CD4-positive, alpha-beta memory T cell (primary cell): ENCODE data around the gene PTBP3. TPM values are rescaled to one million over a fixed set of nuclear protein-coding genes. Genes with fewer than 3 reads are reported as not detected.

ENCODE experiments used
- CTCF ChIA-PET: fragments of 350-600 bp; sonication (Branson Sonifier 250); formaldehyde crosslinking; loops from one replicate; lab custom pipeline; 2021; ENCODE audit warnings: inconsistent platforms; ENCODE audit not compliant: partially characterized antibody; lab: Charles Lee
- POLR2A ChIA-PET: fragments of 350-600 bp; sonication (Branson Sonifier 250); formaldehyde crosslinking; loops from one replicate; lab custom pipeline; 2021; ENCODE audit not compliant: partially characterized antibody; lab: Charles Lee
- DNase-seq, 5 donors: peaks; one replicate each; pipeline versions ENCODE4 v3.0.0 to v3.0.0-alpha.2; 2020 to 2022; ENCODE audit warnings: mixed read lengths in 1 of 5
- H3K27ac ChIP-seq: one replicate; pipeline ENCODE4 v1.7.0; 2013; ENCODE audit warnings: low read depth, low read length
- H3K27me3 ChIP-seq: 2 replicates; pipeline ENCODE4 v1.7.0; 2013; ENCODE audit warnings: mild to moderate bottlenecking, low read length, moderate library complexity; ENCODE audit not compliant: insufficient read depth
- H3K36me3 ChIP-seq: 2 replicates; pipeline ENCODE4 v1.7.0; 2013; ENCODE audit warnings: mild to moderate bottlenecking, low read length, moderate library complexity; ENCODE audit not compliant: insufficient read depth
- H3K4me1 ChIP-seq: 2 replicates; pipeline ENCODE4 v1.7.0; 2013; ENCODE audit warnings: mild to moderate bottlenecking, low read length, moderate library complexity; ENCODE audit not compliant: insufficient read depth
- H3K4me3 ChIP-seq, 2 donors: one replicate each; pipeline ENCODE4 v1.7.0; 2013; ENCODE audit warnings: low read length in 2 of 2, mild to moderate bottlenecking in 1 of 2
- H3K9me3 ChIP-seq, 2 donors: one replicate each; pipeline ENCODE4 v1.7.0; 2013; ENCODE audit warnings: low read length in 2 of 2, control low read depth in 1 of 2; ENCODE audit not compliant: control insufficient read depth in 1 of 2
- H3K27ac Mint-ChIP-seq, 7 donors: one replicate each; pipeline ENCODE4 v1.8.0; 2020 to 2021; ENCODE audit warnings: mixed read lengths in 7 of 7, mild to moderate bottlenecking in 6 of 7, inconsistent platforms in 3 of 7, moderate library complexity in 3 of 7
- H3K27me3 Mint-ChIP-seq, 2 donors: one replicate each; pipeline ENCODE4 v1.8.0; 2020 to 2021; ENCODE audit warnings: mixed read lengths in 2 of 2
- H3K36me3 Mint-ChIP-seq, 2 donors: one replicate each; pipeline ENCODE4 v1.8.0; 2020 to 2021; ENCODE audit warnings: mixed read lengths in 2 of 2, inconsistent platforms in 1 of 2, mild to moderate bottlenecking in 1 of 2
- H3K4me1 Mint-ChIP-seq, 4 donors: one replicate each; pipeline ENCODE4 v1.8.0; 2020 to 2021; ENCODE audit warnings: mixed read lengths in 4 of 4, mild to moderate bottlenecking in 1 of 4
- H3K4me3 Mint-ChIP-seq, 8 donors: one replicate each; pipeline ENCODE4 v1.8.0; 2020 to 2021; ENCODE audit warnings: mixed read lengths in 8 of 8, mild to moderate bottlenecking in 7 of 8, moderate library complexity in 6 of 8, inconsistent platforms in 3 of 8
- H3K9me3 Mint-ChIP-seq, 8 donors: one replicate each; pipeline ENCODE4 v1.8.0; 2020 to 2021; ENCODE audit warnings: mixed read lengths in 8 of 8, mild to moderate bottlenecking in 5 of 8, inconsistent platforms in 3 of 8, moderate library complexity in 1 of 8
- intact Hi-C: fragments of 100-400 bp; cut with micrococcal nuclease; formaldehyde crosslinking; loops from one replicate; pipeline ENCODE4 v1.15.1; 2023
- polyA plus RNA-seq, 2 donors: library from polyadenylated mRNA; unstranded; fragments of 300-500 nt; fragmentation: Illumina TruSeq; gene quantifications; one replicate each; pipeline ENCODE4 v1.2.3, GENCODE V29; 2021
- total RNA-seq, 2 experiments: library from RNA; stranded (reverse); gene quantifications; one replicate each; pipeline ENCODE4 v1.2.3, GENCODE V29; 2021

The PTBP3 gene
- total and polyA plus RNA-seq, 4 experiments from 2014 or later, result 30.0 to 139 (median 88.7) TPM

DNA sequence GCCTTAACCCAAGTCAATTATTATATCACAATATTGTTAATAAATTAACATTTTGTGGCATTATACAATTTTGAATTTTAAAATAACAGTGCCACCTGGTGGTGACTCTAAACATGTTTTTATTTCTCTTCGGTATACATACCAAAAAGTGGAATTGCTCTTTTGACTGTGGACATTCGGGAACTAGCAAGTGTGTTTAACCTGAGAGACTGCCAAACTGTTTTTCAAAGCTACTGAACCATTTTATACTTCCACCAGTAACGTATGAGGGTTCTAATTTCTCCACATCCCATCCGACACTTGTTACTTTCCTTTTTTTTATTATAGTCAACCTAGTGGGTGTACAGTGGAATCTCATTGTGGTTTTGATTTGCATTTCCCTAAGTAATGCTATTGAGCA, 28.2 kb upstream of the PTBP3 start:
- H3K27me3 ChIP-seq, result no peaks in the 10 kb centered on the region
- DNase-seq, result peak in 4 of 5 donors; percentile 42 to 48 (median 46)
- intact Hi-C loops, result loop anchor here (1.0 kb wide), 6 partner anchors 28 to 601 kb away; partner anchors contain the start of gene PTBP3
- no peak overlapping the region for H3K27ac ChIP-seq
- no peaks in the 10 kb centered on the region for H3K9me3 ChIP-seq
- H3K36me3 ChIP-seq, result no peaks in the 10 kb centered on the region
- H3K36me3 Mint-ChIP-seq, result no peaks in the 10 kb centered on the region
- H3K9me3 Mint-ChIP-seq, result peaks cover 0 to 9% (median 4%) of the 10 kb centered on the region in 8 donors
- no peak overlapping the region for H3K4me3 ChIP-seq
- POLR2A ChIA-PET, result interaction anchor here (1.3 to 3.6 kb wide), 3 partner anchors 18 to 264 kb away, joined by 3 to 13 read pairs (median 8); partner anchors contain the start of gene HSDL2
- CTCF ChIA-PET, result interaction anchor here (0.7 to 7.4 kb wide), 28 partner anchors 9 to 605 kb away, joined by 3 to 162 read pairs (median 5); partner anchors contain the start of genes HSDL2 and PTBP3
- no peak overlapping the region for H3K4me3 Mint-ChIP-seq
- no peaks in the 10 kb centered on the region for H3K4me1 ChIP-seq
- no peak overlapping the region for H3K27ac Mint-ChIP-seq
- H3K4me1 Mint-ChIP-seq, result peaks cover 0 to 2% (median 1%) of the 10 kb centered on the region in 4 donors
- H3K27me3 Mint-ChIP-seq, result peaks cover 2 to 5% of the 10 kb centered on the region in 2 donors

GRCh38 chr9:112360047-112360804, 26.8 kb upstream of the PTBP3 start:
- no peaks in the 10 kb centered on the region for H3K9me3 ChIP-seq
- Mint-ChIP-seq H3K9me3 (peaks cover 0 to 3% (median under 1%) of the 10 kb centered on the region in 8 donors), H3K4me3 (no peak overlapping the region), H3K27me3 (peaks cover 2% of the 10 kb centered on the region in 2 donors), H3K36me3 (no peaks in the 10 kb centered on the region), H3K4me1 (peaks cover 0 to 2% (median 1%) of the 10 kb centered on the region in 4 donors), H3K27ac (no peak overlapping the region)
- POLR2A ChIA-PET, result interaction anchor here (3.6 kb wide), 1 partner anchor 247 kb away, joined by 13 read pairs; no protein-coding TSS in a partner anchor
- H3K27me3 ChIP-seq, result no peaks in the 10 kb centered on the region
- no peak overlapping the region for H3K4me3 ChIP-seq
- intact Hi-C loops, result no loop called here
- no peaks in the 10 kb centered on the region for H3K36me3 ChIP-seq
- CTCF ChIA-PET, result interaction anchor here (0.9 to 7.4 kb wide), 23 partner anchors 9 to 761 kb away, joined by 3 to 162 read pairs (median 6); partner anchors contain the start of genes HSDL2, PTBP3 and PTGR1
- DNase-seq, result no peak
- H3K27ac ChIP-seq, result no peak overlapping the region
- no peaks in the 10 kb centered on the region for H3K4me1 ChIP-seq

DNA sequence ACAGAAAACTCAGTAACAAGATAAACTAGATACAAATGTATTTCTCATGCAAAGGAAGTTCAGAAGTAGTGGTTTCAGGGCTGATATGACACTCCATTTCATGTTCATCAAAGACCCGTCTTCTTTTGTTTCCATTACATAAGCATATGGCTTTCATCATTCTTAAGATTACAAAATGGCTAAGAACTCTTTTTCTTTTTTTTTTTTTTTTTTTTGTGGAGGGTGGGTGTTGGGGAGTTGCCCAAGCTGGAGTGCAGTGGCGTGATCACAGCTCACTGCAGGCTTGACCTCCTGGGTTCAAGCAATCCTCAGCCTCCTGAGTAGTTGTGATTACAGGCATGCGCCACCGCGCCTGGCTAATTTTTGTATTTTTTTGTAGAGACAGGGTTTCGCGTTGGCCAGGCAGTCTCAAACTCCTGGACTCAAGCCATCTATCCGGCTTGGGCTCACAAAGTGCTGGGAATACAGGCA, 22.0 kb upstream of the PTBP3 start:
- Mint-ChIP-seq H3K27me3 (peaks cover 3 to 5% of the 10 kb centered on the region in 2 donors), H3K27ac (no peak overlapping the region), H3K36me3 (no peaks in the 10 kb centered on the region), H3K4me3 (no peak overlapping the region), H3K9me3 (no peaks in the 10 kb centered on the region), H3K4me1 (no peaks in the 10 kb centered on the region)
- Histone ChIP-seq H3K9me3 (no peaks in the 10 kb centered on the region), H3K27ac (no peak overlapping the region), H3K27me3 (no peaks in the 10 kb centered on the region), H3K4me1 (no peaks in the 10 kb centered on the region), H3K4me3 (no peak overlapping the region), H3K36me3 (no peaks in the 10 kb centered on the region)
- intact Hi-C loops, result no loop called here
- ChIA-PET POLR2A (no interaction called here), CTCF (interaction anchor here (0.7 to 1.9 kb wide), 5 partner anchors 12 to 281 kb away, joined by 3 to 7 read pairs (median 4); no protein-coding TSS in a partner anchor)
- no peak for DNase-seq

DNA sequence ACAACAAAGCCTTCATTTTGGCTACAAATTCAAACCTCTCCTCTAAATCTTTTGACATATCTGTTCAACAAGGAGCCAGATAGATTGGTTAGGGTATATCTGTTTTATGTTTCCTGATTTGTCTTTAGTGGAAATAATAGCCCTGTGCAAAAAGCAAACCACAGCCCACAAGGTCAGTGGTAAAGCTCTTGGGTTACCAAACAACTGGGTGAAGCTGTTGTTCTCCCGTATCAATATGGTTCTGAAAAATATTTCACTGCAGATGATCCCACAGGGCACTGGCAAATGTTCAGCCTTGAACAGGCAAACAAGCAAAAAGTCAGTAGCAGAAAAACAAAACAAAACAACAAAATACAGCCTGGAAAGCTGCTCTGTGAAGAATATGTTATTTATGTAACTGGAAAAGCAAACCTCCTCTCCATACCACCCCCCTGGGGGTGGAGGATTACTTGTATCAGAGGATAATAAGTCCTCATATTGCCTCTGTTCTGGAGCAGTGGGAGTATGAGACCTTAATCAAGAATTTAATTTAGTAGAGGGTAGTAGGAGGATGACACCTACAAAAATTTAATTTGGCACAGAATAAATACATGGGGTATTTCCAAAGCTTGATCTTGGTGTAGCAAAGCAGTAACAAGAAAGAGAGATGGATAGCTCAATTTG, 20.8 kb upstream of the PTBP3 start:
- no peaks in the 10 kb centered on the region for H3K36me3 ChIP-seq
- no peaks in the 10 kb centered on the region for H3K27me3 ChIP-seq
- Mint-ChIP-seq H3K4me1 (no peaks in the 10 kb centered on the region), H3K4me3 (no peak overlapping the region), H3K36me3 (no peaks in the 10 kb centered on the region), H3K9me3 (no peaks in the 10 kb centered on the region), H3K27me3 (peaks cover 3 to 5% of the 10 kb centered on the region in 2 donors), H3K27ac (no peak overlapping the region)
- DNase-seq, result no peak
- H3K4me1 ChIP-seq, result no peaks in the 10 kb centered on the region
- intact Hi-C loops, result no loop called here
- POLR2A ChIA-PET, result interaction anchor here (0.6 to 1.1 kb wide), 2 partner anchors 18 to 501 kb away, joined by 3 to 5 read pairs; no protein-coding TSS in a partner anchor
- H3K27ac ChIP-seq, result no peak overlapping the region
- CTCF ChIA-PET, result interaction anchor here (1.0 to 1.9 kb wide), 5 partner anchors 11 to 514 kb away, joined by 3 to 7 read pairs (median 4); no protein-coding TSS in a partner anchor
- no peaks in the 10 kb centered on the region for H3K9me3 ChIP-seq
- no peak overlapping the region for H3K4me3 ChIP-seq

- ChIA-PET POLR2A (no interaction called here), CTCF (interaction anchor here (1.7 kb wide), 1 partner anchor 255 kb away, joined by 4 read pairs; no protein-coding TSS in a partner anchor)
- Histone ChIP-seq H3K36me3 (no peaks in the 10 kb centered on the region), H3K27ac (no peak overlapping the region), H3K9me3 (no peaks in the 10 kb centered on the region), H3K4me3 (no peak overlapping the region), H3K27me3 (no peaks in the 10 kb centered on the region), H3K4me1 (peaks cover 11% of the 10 kb centered on the region)
- H3K27ac Mint-ChIP-seq, result no peak overlapping the region
- H3K27me3 Mint-ChIP-seq, result peaks cover 3 to 6% of the 10 kb centered on the region in 2 donors
- DNase-seq, result no peak
- H3K4me1 Mint-ChIP-seq, result peaks cover 5 to 14% (median 9%) of the 10 kb centered on the region in 4 donors
- no peaks in the 10 kb centered on the region for H3K36me3 Mint-ChIP-seq
- intact Hi-C loops, result no loop called here
- no peak overlapping the region for H3K4me3 Mint-ChIP-seq
- no peaks in the 10 kb centered on the region for H3K9me3 Mint-ChIP-seq
Observed at GRCh38 chr9:112352209-112352608, 18.8 kb upstream of the PTBP3 start.

DNA sequence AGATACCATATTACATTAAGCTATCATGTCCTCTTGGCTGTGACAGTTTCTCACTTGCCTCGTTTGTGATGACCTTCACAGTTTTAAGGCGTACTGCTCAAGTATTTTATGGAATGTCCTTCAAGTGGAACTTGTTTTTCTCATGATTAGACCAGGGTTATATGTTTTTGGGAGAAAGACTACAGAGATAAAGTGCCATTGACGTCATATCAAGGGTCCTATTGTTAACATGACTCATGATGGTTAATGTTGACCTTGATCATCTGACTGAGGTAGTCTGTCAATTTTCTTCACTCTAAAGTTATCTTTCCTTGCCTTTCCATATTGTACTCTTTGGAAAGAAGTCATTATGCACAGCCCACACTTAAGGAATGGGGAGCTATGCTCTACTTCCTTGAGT, 17.8 kb upstream of the PTBP3 start:
- DNase-seq, result no peak
- no peak overlapping the region for H3K4me3 Mint-ChIP-seq
- H3K36me3 Mint-ChIP-seq, result no peaks in the 10 kb centered on the region
- Histone ChIP-seq H3K4me1 (peaks cover 11% of the 10 kb centered on the region), H3K27ac (no peak overlapping the region), H3K27me3 (no peaks in the 10 kb centered on the region), H3K4me3 (no peak overlapping the region), H3K36me3 (no peaks in the 10 kb centered on the region), H3K9me3 (no peaks in the 10 kb centered on the region)
- H3K27ac Mint-ChIP-seq, result no peak overlapping the region
- H3K9me3 Mint-ChIP-seq, result no peaks in the 10 kb centered on the region
- intact Hi-C loops, result no loop called here
- ChIA-PET POLR2A (no interaction called here), CTCF (interaction anchor here (0.9 to 1.8 kb wide), 4 partner anchors 8 to 277 kb away, joined by 3 to 7 read pairs (median 4); no protein-coding TSS in a partner anchor)
- peaks cover 5 to 14% (median 9%) of the 10 kb centered on the region in 4 donors for H3K4me1 Mint-ChIP-seq
- peaks cover 3 to 6% of the 10 kb centered on the region in 2 donors for H3K27me3 Mint-ChIP-seq
